GM21717 (cell line): ENCODE data around the gene TMEM131L.

ENCODE experiments used
- ATAC-seq: cut with Tn5 transposase; IDR thresholded peaks from one replicate; pipeline ENCODE4 v1.9.1; 2021; ENCODE audit warnings: mild to moderate bottlenecking, moderate library complexity; ENCODE audit not compliant: unreplicated experiment

The TMEM131L gene

GRCh38 chr4:153684182-153684970 lies 218.2 kb downstream of the TMEM131L start, which contains the start of gene TLR2:
Gene TLR2, plus strand, starts transcription at chr4:153684280. Its CDS starts 18,628 bp downstream, at chr4:153702908.
- peak; percentile 77 for ATAC-seq

- no peak for ATAC-seq
Observed at GRCh38 chr4:153684971-153685371, 218.8 kb downstream of the TMEM131L start.
